Body of pancreas (tissue), 4 donors: Measurements from ENCODE around the gene PPP2R5A. TPM values are rescaled to one million over a fixed set of nuclear protein-coding genes. Genes with fewer than 3 reads are reported as not detected.
"Not testable (repeated sequence)": the region's sequence is repeated elsewhere in the genome, so short reads cannot be mapped to it uniquely, and the experiment has no call there.

Source experiments
- ATAC-seq: fragments of 150-250 bp; one replicate; pipeline ENCODE4 v1.9.1; 2016
- DNase-seq, 4 donors: peaks; one replicate each; pipeline ENCODE4 v3.0.0-alpha.2; 2019
- H3K27ac ChIP-seq, 4 donors: fragments of 200-600 bp; sonication (generic); 1 replicate in 3 of 4; 2 replicates in 1 of 4; pipeline versions ENCODE4 v1.5.1 to v1.6.1; 2016 to 2019; ENCODE audit warnings: mild to moderate bottlenecking in 1 of 4, mixed read lengths in 1 of 4, moderate library complexity in 1 of 4
- H3K27me3 ChIP-seq, 2 donors: fragments of 200-600 bp; sonication (generic); one replicate each; pipeline ENCODE4 v1.6.0; 2016; ENCODE audit warnings: mild to moderate bottlenecking in 1 of 2
- H3K36me3 ChIP-seq, 2 donors: fragments of 200-600 bp; sonication (generic); replicated peaks in 1 of 2; 2 replicates each; pipeline ENCODE4 v1.5.1; 2016; ENCODE audit warnings: low read depth in 2 of 2; ENCODE audit not compliant: insufficient read depth in 1 of 2
- H3K4me1 ChIP-seq: fragments of 200-600 bp; sonication (generic); one replicate; pipeline ENCODE4 v1.6.0; 2016
- H3K4me3 ChIP-seq, 2 donors: fragments of 200-600 bp; sonication (generic); 1 replicate in 1 of 2; 2 replicates in 1 of 2; pipeline ENCODE4 v1.5.1; 2016 to 2019
- H3K9me3 ChIP-seq, 3 donors: fragments of 200-600 bp; sonication (generic); 1 replicate in 2 of 3; 2 replicates in 1 of 3; pipeline ENCODE4 v1.5.1; 2016
- POLR2A ChIP-seq, 3 donors: fragments of 450-650 bp; IDR thresholded peaks; one replicate each; pipeline ENCODE4 v1.6.1; 2016; ENCODE audit warnings: antibody characterized with exemption in 3 of 3, mild to moderate bottlenecking in 2 of 3
- WGBS, 2 donors: methylation state at CpG; one replicate each; pipeline ENCODE4 v1.1.5; 2017; 5-methylcytosine and 5-hydroxymethylcytosine counted together
- intact Hi-C: fragments of 100-400 bp; cut with DNase I; formaldehyde crosslinking; loops from one replicate; pipeline ENCODE4 v1.15.1; 2023
- total RNA-seq, 2 donors: library from RNA; depleted of rRNA; stranded (reverse); fragments of >200 nt; gene quantifications; one replicate each; pipeline ENCODE4 v1.1.0, GENCODE V29; 2016
- TF ChIP-seq, protein P1 (sequence below), 7 experiments: fragments of 450-650 bp in 4 of 7; fragments of 200-600 bp in 3 of 7; sonication (generic) in 3 of 7; IDR thresholded peaks; one replicate each; pipeline ENCODE4 v1.5.1; 2016 to 2019; ENCODE audit warnings: antibody characterized with exemption in 7 of 7

PPP2R5A gene
- total RNA-seq, 2 donors from 2014 or later = 30.3 to 32.7 TPM

- Histone ChIP-seq H3K4me3 (no peak overlapping the region), H3K4me1 (peaks cover 30% of the 10 kb centered on the region), H3K27me3 (no peaks in the 10 kb centered on the region), H3K27ac (no peak overlapping the region), H3K9me3 (no peaks in the 10 kb centered on the region), H3K36me3 (no peaks in the 10 kb centered on the region)
- peak; percentile 18 to 29 (median 24) for DNase-seq
- TF ChIP-seq, protein P1, sequence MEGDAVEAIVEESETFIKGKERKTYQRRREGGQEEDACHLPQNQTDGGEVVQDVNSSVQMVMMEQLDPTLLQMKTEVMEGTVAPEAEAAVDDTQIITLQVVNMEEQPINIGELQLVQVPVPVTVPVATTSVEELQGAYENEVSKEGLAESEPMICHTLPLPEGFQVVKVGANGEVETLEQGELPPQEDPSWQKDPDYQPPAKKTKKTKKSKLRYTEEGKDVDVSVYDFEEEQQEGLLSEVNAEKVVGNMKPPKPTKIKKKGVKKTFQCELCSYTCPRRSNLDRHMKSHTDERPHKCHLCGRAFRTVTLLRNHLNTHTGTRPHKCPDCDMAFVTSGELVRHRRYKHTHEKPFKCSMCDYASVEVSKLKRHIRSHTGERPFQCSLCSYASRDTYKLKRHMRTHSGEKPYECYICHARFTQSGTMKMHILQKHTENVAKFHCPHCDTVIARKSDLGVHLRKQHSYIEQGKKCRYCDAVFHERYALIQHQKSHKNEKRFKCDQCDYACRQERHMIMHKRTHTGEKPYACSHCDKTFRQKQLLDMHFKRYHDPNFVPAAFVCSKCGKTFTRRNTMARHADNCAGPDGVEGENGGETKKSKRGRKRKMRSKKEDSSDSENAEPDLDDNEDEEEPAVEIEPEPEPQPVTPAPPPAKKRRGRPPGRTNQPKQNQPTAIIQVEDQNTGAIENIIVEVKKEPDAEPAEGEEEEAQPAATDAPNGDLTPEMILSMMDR (IDR thresholded peaks at IDR 0.05) = peak in 5 of 7 experiments; percentile 16 to 42 (median 40)
- no peak for TF ChIP-seq POLR2A (IDR thresholded peaks at IDR 0.05)
- ATAC-seq = no peak
- intact Hi-C loops = no loop called here
Observed at GRCh38 chr1:212315907-212316306, 30.7 kb downstream of the PPP2R5A start.

GRCh38 chr1:212317916-212318315 lies 32.7 kb downstream of the PPP2R5A start:
- H3K4me3 ChIP-seq = no peak overlapping the region
- no peaks in the 10 kb centered on the region for H3K27me3 ChIP-seq
- H3K36me3 ChIP-seq = no peaks in the 10 kb centered on the region
- no peak for DNase-seq
- TF ChIP-seq, protein P1 (IDR thresholded peaks at IDR 0.05) = no peak
- no peak for TF ChIP-seq POLR2A (IDR thresholded peaks at IDR 0.05)
- intact Hi-C loops = no loop called here
- H3K27ac ChIP-seq = no peak overlapping the region
- no peaks in the 10 kb centered on the region for H3K9me3 ChIP-seq
- no peak for ATAC-seq
- peaks cover 23% of the 10 kb centered on the region for H3K4me1 ChIP-seq
- WGBS, 2 donors = 75 to 77% methylated on average over 2 of the region's 2 CpGs

DNA sequence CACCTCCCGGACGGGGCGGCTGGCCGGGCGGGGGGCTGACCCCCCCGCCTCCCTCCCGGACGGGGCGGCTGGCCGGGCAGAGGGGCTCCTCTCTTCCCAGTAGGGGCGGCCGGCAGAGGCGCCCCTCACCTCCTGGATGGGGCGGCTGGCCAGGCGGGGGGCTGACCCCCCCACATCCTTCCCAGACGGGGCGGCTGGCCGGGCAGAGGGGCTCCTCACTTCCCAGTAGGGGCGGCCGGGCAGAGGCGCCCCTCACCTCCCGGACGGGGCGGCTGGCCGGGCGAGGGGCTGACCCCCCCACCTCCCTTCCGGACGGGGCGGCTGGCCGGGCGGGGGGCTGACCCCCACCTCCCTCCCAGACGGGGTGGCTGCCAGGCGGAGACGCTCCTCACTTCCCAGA lies 35.8 kb downstream of the PPP2R5A start:
- H3K9me3 ChIP-seq, intact Hi-C loops, DNase-seq, H3K27me3 ChIP-seq, H3K4me3 ChIP-seq, H3K27ac ChIP-seq, H3K36me3 ChIP-seq, ATAC-seq: not testable (repeated sequence)
- peaks cover 18% of the 10 kb centered on the region for H3K4me1 ChIP-seq
- WGBS, 2 donors = 100% methylated on average over 1 of the region's 34 CpGs; no CpG with 5 or more reads in 1 of the 2 donors

- H3K36me3 ChIP-seq = no peaks in the 10 kb centered on the region
- ATAC-seq (no peak), DNase-seq (no peak)
- no peak overlapping the region for H3K4me3 ChIP-seq
- WGBS, 2 donors = 63 to 74% methylated on average over 3 of the region's 3 CpGs
- H3K9me3 ChIP-seq = no peaks in the 10 kb centered on the region
- H3K27ac ChIP-seq = no peak overlapping the region
- TF ChIP-seq POLR2A (IDR thresholded peaks at IDR 0.05) = no peak
- TF ChIP-seq, protein P1 (IDR thresholded peaks at IDR 0.05) = no peak
- peaks cover 10% of the 10 kb centered on the region for H3K4me1 ChIP-seq
- H3K27me3 ChIP-seq = no peaks in the 10 kb centered on the region
- intact Hi-C loops = no loop called here
Observed at GRCh38 chr1:212323066-212323465, 37.9 kb downstream of the PPP2R5A start.

DNA sequence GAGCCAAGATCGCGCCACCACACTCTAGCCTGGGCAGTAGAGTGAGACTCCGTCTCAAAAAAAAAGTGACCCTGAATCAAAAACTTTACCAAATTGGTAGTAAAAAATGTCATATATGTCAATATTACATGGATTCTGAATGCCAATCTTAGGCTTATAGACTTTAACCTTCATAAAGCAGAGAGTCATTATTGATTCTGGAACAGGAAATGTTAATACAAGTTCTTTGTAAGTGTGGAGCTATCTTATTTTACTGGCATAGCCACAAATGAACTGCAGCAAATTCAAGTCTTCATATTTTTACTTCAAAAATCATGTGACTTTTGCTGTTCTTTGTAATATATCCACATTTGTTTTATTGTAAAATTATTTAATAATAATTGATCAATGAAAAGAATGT lies 41.3 kb downstream of the PPP2R5A start:
- H3K4me3 ChIP-seq = no peak overlapping the region
- H3K36me3 ChIP-seq = no peaks in the 10 kb centered on the region
- no peaks in the 10 kb centered on the region for H3K27me3 ChIP-seq
- 83 to 97% methylated on average over 3 of the region's 3 CpGs for WGBS, 2 donors
- intact Hi-C loops = no loop called here
- TF ChIP-seq, protein P1 (IDR thresholded peaks at IDR 0.05) = no peak
- TF ChIP-seq POLR2A (IDR thresholded peaks at IDR 0.05) = no peak
- ATAC-seq (no peak), DNase-seq (no peak)
- H3K27ac ChIP-seq = no peak overlapping the region
- H3K4me1 ChIP-seq = peaks cover 10% of the 10 kb centered on the region
- no peaks in the 10 kb centered on the region for H3K9me3 ChIP-seq
